Prostate gland (tissue), 2 donors: ENCODE measurements around the gene SLC17A1. TPM values are rescaled to one million over a fixed set of nuclear protein-coding genes. Genes with fewer than 3 reads are reported as not detected.

Experiments used
- DNase-seq: peaks from one replicate; pipeline ENCODE4 v3.0.0-alpha.2; 2019; ENCODE audit warnings: low spot score
- H3K27ac ChIP-seq, 2 donors: fragments of 200-600 bp; sonication (generic); 2 replicates each; pipeline ENCODE4 v1.5.1; 2017 to 2019
- H3K27me3 ChIP-seq: fragments of 200-600 bp; sonication (generic); replicated peaks from 2 replicates; pipeline ENCODE4 v1.5.1; 2019; ENCODE audit not compliant: insufficient read depth
- H3K36me3 ChIP-seq, 2 donors: fragments of 200-600 bp; sonication (generic); 1 replicate in 1 of 2; 2 replicates in 1 of 2; pipeline versions ENCODE4 v1.5.1 to v1.8.1; 2017 to 2019
- H3K4me1 ChIP-seq: fragments of 200-600 bp; sonication (generic); replicated peaks from 2 replicates; pipeline ENCODE4 v1.5.1; 2019
- H3K4me3 ChIP-seq, 2 donors: fragments of 200-600 bp; sonication (generic); 2 replicates each; pipeline ENCODE4 v1.5.1; 2017 to 2019
- H3K9me3 ChIP-seq: fragments of 200-600 bp; sonication (generic); 2 replicates; pipeline ENCODE4 v1.5.1; 2017
- POLR2A ChIP-seq: fragments of 450-650 bp; IDR thresholded peaks from one replicate; pipeline ENCODE4 v1.6.1; 2016; ENCODE audit warnings: antibody characterized with exemption, mild to moderate bottlenecking
- POLR2AphosphoS5 ChIP-seq: sonication (generic); formaldehyde crosslinking; IDR thresholded peaks from one replicate; pipeline ENCODE4 v1.6.1; 2017; ENCODE audit warnings: antibody characterized with exemption
- WGBS: methylation state at CpG from one replicate; pipeline ENCODE4 v1.1.5; 2018; 5-methylcytosine and 5-hydroxymethylcytosine counted together
- intact Hi-C: fragments of 100-400 bp; cut with DNase I; formaldehyde crosslinking; loops from one replicate; pipeline ENCODE4 v1.14.2; 2022
- total RNA-seq, 2 donors: library from RNA; depleted of rRNA; stranded (reverse); fragments of >200 nt; gene quantifications; one replicate each; pipeline ENCODE4 v1.1.0, GENCODE V29; 2016
- TF ChIP-seq, protein P1 (sequence below), 4 experiments: fragments of 200-600 bp in 2 of 4; fragments of 450-650 bp in 2 of 4; sonication (generic) in 2 of 4; IDR thresholded peaks; 1 replicate in 3 of 4; 2 replicates in 1 of 4; pipeline ENCODE4 v1.5.1; 2016 to 2019; ENCODE audit warnings: antibody characterized with exemption in 4 of 4, mild to moderate bottlenecking in 2 of 4, moderate library complexity in 2 of 4

Gene SLC17A1
- total RNA-seq, 2 donors from 2014 or later: 0.51 TPM; not detected in 1

GRCh38 chr6:25851961-25852360 is 20.1 kb upstream of the SLC17A1 start:
- TF ChIP-seq POLR2AphosphoS5 (no peak), POLR2A (no peak)
- TF ChIP-seq, protein P1, sequence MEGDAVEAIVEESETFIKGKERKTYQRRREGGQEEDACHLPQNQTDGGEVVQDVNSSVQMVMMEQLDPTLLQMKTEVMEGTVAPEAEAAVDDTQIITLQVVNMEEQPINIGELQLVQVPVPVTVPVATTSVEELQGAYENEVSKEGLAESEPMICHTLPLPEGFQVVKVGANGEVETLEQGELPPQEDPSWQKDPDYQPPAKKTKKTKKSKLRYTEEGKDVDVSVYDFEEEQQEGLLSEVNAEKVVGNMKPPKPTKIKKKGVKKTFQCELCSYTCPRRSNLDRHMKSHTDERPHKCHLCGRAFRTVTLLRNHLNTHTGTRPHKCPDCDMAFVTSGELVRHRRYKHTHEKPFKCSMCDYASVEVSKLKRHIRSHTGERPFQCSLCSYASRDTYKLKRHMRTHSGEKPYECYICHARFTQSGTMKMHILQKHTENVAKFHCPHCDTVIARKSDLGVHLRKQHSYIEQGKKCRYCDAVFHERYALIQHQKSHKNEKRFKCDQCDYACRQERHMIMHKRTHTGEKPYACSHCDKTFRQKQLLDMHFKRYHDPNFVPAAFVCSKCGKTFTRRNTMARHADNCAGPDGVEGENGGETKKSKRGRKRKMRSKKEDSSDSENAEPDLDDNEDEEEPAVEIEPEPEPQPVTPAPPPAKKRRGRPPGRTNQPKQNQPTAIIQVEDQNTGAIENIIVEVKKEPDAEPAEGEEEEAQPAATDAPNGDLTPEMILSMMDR (IDR thresholded peaks at IDR 0.05): no peak
- Histone ChIP-seq H3K27me3 (no peaks in the 10 kb centered on the region), H3K4me3 (no peak overlapping the region), H3K4me1 (no peaks in the 10 kb centered on the region), H3K36me3 (no peaks in the 10 kb centered on the region), H3K27ac (no peak overlapping the region), H3K9me3 (no peaks in the 10 kb centered on the region)
- intact Hi-C loops: no loop called here
- no peak for DNase-seq
- 81% methylated on average over 2 of the region's 2 CpGs for WGBS

DNA sequence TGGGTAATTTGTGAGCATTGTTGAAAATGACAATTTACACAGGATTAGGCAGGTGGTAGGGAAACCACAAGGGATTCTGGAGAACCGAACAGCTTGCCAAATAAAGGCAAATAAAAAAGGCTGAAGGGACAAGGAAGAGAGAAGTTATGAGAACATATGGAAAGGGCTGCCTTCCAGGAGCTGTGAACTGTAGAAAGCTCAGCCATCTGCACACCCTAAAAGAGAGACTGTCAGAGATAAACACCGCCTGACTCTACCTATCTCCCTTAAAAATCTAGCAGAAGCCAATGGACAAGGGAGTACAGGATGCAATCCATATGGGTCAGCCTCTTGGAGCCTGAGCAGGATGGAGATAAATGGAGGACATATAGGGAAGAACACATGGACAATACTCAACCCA is 12.7 kb upstream of the SLC17A1 start:
- intact Hi-C loops: no loop called here
- TF ChIP-seq POLR2AphosphoS5: no peak
- no peak for TF ChIP-seq POLR2A
- TF ChIP-seq, protein P1 (IDR thresholded peaks at IDR 0.05): no peak
- Histone ChIP-seq H3K9me3 (no peaks in the 10 kb centered on the region), H3K27me3 (no peaks in the 10 kb centered on the region), H3K4me1 (no peaks in the 10 kb centered on the region), H3K36me3 (no peaks in the 10 kb centered on the region), H3K4me3 (no peak overlapping the region), H3K27ac (no peak overlapping the region)
- 30% methylated on average over 2 of the region's 2 CpGs for WGBS
- DNase-seq: no peak

- TF ChIP-seq, protein P1 (IDR thresholded peaks at IDR 0.05): no peak
- TF ChIP-seq POLR2AphosphoS5 (no peak), POLR2A (no peak)
Measured at GRCh38 chr6:25842526-25842925, 10.7 kb upstream of the SLC17A1 start.

DNA sequence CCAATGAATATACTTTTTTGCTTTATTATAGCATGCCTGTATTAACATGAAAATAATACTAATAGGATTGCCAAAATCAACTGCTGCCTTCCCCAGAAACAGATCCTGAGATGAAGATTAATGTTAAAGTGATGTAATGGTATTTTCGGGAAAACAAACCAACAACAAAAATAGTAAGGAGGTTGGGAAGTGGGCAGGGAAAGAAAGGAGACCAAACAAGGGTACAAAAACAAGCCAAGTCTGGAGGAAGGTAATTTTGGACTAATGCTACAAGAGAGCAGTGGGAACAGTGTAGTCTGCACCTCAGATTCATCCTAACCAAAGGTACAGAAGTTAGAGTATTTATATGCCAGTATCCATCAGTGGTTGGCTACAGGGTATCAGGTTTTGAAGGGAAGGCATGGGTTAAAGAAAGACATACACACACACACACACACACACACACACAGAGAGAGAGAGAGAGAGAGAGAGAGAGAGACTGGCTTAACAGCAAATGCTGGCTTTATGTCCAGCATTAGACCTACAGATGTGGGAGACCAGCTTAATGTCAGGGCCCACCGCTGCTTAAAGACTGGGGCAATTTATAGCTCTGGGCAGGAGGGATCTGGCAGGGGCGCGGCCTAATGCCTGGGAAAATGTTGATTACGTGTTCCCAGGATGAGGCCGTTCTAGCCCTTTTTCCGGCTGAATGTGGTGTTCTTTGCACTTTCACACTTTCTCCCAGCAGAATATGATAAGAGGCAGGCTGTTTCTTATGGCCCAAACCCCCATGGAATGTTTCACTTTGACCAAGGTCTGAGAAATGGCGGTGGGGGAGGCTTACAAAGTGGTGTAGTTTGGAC is 3.8 kb upstream of the SLC17A1 start:
- Histone ChIP-seq H3K27me3 (no peaks in the 10 kb centered on the region), H3K4me3 (no peak overlapping the region), H3K4me1 (no peaks in the 10 kb centered on the region), H3K9me3 (no peaks in the 10 kb centered on the region), H3K36me3 (no peaks in the 10 kb centered on the region), H3K27ac (no peak overlapping the region)
- 64% methylated on average over 8 of the region's 8 CpGs for WGBS
- intact Hi-C loops: no loop called here
- TF ChIP-seq POLR2A (no peak), POLR2AphosphoS5 (no peak)
- TF ChIP-seq, protein P1 (IDR thresholded peaks at IDR 0.05): no peak
- no peak for DNase-seq

More at GRCh38 chr6:25842526-25842925, 10.7 kb upstream of the SLC17A1 start:
- Histone ChIP-seq H3K36me3 (no peaks in the 10 kb centered on the region), H3K4me1 (no peaks in the 10 kb centered on the region), H3K27me3 (no peaks in the 10 kb centered on the region), H3K4me3 (no peak overlapping the region), H3K27ac (no peak overlapping the region), H3K9me3 (no peaks in the 10 kb centered on the region)
- intact Hi-C loops: no loop called here
- 89% methylated on average over 1 of the region's 1 CpG for WGBS
- no peak for DNase-seq

DNA sequence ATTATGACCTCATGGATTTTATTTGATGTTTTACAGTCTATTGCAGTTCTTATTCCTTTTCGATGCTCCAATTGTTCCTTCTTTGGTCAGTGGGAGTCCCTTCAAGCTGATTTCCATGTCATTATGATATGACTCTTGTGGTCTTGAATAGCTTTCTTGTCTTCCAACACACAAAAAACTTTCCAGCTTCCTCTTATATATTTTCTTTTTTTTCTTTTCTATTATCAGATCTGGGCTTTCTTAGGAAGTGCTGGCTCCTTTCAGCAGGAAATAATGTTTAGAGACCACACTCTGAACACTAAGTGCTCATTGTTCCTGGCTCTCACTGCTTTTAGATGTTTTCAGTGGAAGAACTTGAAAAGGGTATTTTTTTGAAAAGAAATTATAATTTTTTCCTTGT is 3.1 kb upstream of the SLC17A1 start:
- no peaks in the 10 kb centered on the region for H3K9me3 ChIP-seq
- no peak for DNase-seq
- H3K4me1 ChIP-seq: no peaks in the 10 kb centered on the region
- TF ChIP-seq POLR2A: no peak
- TF ChIP-seq, protein P1 (IDR thresholded peaks at IDR 0.05): no peak
- TF ChIP-seq POLR2AphosphoS5: no peak
- no peaks in the 10 kb centered on the region for H3K36me3 ChIP-seq
- no peaks in the 10 kb centered on the region for H3K27me3 ChIP-seq
- intact Hi-C loops: no loop called here
- 54% methylated on average over 1 of the region's 1 CpG for WGBS
- no peak overlapping the region for H3K27ac ChIP-seq
- H3K4me3 ChIP-seq: no peak overlapping the region
